CD4-positive, alpha-beta memory T cell (primary cell): ENCODE measurements around the gene PSMA1. TPM values are rescaled to one million over a fixed set of nuclear protein-coding genes. Genes with fewer than 3 reads are reported as not detected.
"Not testable (repeated sequence)": the region's sequence is repeated elsewhere in the genome, so short reads cannot be mapped to it uniquely, and the experiment has no call there.

Experiments
- CTCF ChIA-PET: fragments of 350-600 bp; sonication (Branson Sonifier 250); formaldehyde crosslinking; loops from one replicate; lab custom pipeline; 2021; ENCODE audit warnings: inconsistent platforms; ENCODE audit not compliant: partially characterized antibody; lab: Charles Lee
- POLR2A ChIA-PET: fragments of 350-600 bp; sonication (Branson Sonifier 250); formaldehyde crosslinking; loops from one replicate; lab custom pipeline; 2021; ENCODE audit not compliant: partially characterized antibody; lab: Charles Lee
- DNase-seq, 5 donors: peaks; one replicate each; pipeline versions ENCODE4 v3.0.0 to v3.0.0-alpha.2; 2020 to 2022; ENCODE audit warnings: mixed read lengths in 1 of 5
- H3K27ac ChIP-seq: one replicate; pipeline ENCODE4 v1.7.0; 2013; ENCODE audit warnings: low read depth, low read length
- H3K27me3 ChIP-seq: 2 replicates; pipeline ENCODE4 v1.7.0; 2013; ENCODE audit warnings: mild to moderate bottlenecking, low read length, moderate library complexity; ENCODE audit not compliant: insufficient read depth
- H3K36me3 ChIP-seq: 2 replicates; pipeline ENCODE4 v1.7.0; 2013; ENCODE audit warnings: mild to moderate bottlenecking, low read length, moderate library complexity; ENCODE audit not compliant: insufficient read depth
- H3K4me1 ChIP-seq: 2 replicates; pipeline ENCODE4 v1.7.0; 2013; ENCODE audit warnings: mild to moderate bottlenecking, low read length, moderate library complexity; ENCODE audit not compliant: insufficient read depth
- H3K4me3 ChIP-seq, 2 donors: one replicate each; pipeline ENCODE4 v1.7.0; 2013; ENCODE audit warnings: low read length in 2 of 2, mild to moderate bottlenecking in 1 of 2
- H3K9me3 ChIP-seq, 2 donors: one replicate each; pipeline ENCODE4 v1.7.0; 2013; ENCODE audit warnings: low read length in 2 of 2, control low read depth in 1 of 2; ENCODE audit not compliant: control insufficient read depth in 1 of 2
- H3K27ac Mint-ChIP-seq, 7 donors: one replicate each; pipeline ENCODE4 v1.8.0; 2020 to 2021; ENCODE audit warnings: mixed read lengths in 7 of 7, mild to moderate bottlenecking in 6 of 7, inconsistent platforms in 3 of 7, moderate library complexity in 3 of 7
- H3K27me3 Mint-ChIP-seq, 2 donors: one replicate each; pipeline ENCODE4 v1.8.0; 2020 to 2021; ENCODE audit warnings: mixed read lengths in 2 of 2
- H3K36me3 Mint-ChIP-seq, 2 donors: one replicate each; pipeline ENCODE4 v1.8.0; 2020 to 2021; ENCODE audit warnings: mixed read lengths in 2 of 2, inconsistent platforms in 1 of 2, mild to moderate bottlenecking in 1 of 2
- H3K4me1 Mint-ChIP-seq, 4 donors: one replicate each; pipeline ENCODE4 v1.8.0; 2020 to 2021; ENCODE audit warnings: mixed read lengths in 4 of 4, mild to moderate bottlenecking in 1 of 4
- H3K4me3 Mint-ChIP-seq, 8 donors: one replicate each; pipeline ENCODE4 v1.8.0; 2020 to 2021; ENCODE audit warnings: mixed read lengths in 8 of 8, mild to moderate bottlenecking in 7 of 8, moderate library complexity in 6 of 8, inconsistent platforms in 3 of 8
- H3K9me3 Mint-ChIP-seq, 8 donors: one replicate each; pipeline ENCODE4 v1.8.0; 2020 to 2021; ENCODE audit warnings: mixed read lengths in 8 of 8, mild to moderate bottlenecking in 5 of 8, inconsistent platforms in 3 of 8, moderate library complexity in 1 of 8
- intact Hi-C: fragments of 100-400 bp; cut with micrococcal nuclease; formaldehyde crosslinking; loops from one replicate; pipeline ENCODE4 v1.15.1; 2023
- polyA plus RNA-seq, 2 donors: library from polyadenylated mRNA; unstranded; fragments of 300-500 nt; fragmentation: Illumina TruSeq; gene quantifications; one replicate each; pipeline ENCODE4 v1.2.3, GENCODE V29; 2021
- total RNA-seq, 2 experiments: library from RNA; stranded (reverse); gene quantifications; one replicate each; pipeline ENCODE4 v1.2.3, GENCODE V29; 2021

PSMA1 gene
- total and polyA plus RNA-seq, 4 experiments from 2014 or later = 95.8 to 243 (median 131) TPM

DNA sequence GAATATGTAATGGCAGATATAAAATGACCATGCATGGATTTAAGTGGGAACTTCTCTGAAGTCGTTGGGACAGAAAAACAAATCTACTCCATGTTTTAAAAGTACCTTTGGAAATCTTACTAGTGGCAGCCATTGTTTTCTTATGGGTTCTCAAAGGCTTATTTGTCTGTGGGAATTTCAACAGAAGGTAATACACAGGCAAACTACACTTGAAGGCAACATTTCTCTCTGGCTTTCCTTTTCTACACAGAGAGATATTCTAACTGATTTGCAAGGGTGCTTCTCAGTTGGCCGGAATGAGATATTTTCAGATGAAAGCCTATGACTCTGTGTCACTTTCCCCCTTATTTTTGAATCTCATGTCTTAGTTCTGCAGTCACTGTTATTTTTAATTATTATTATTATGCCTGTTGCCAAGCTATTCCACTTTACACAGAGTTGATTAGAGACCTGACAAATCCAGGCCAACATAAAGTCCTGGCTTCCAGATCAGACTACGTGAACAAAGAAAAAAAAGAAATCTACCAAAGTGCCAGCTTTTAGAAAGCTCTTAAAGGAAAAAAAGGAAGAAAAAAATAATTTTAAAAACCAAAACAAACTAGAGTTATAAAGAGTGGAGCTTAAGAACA is 18.9 kb upstream of the PSMA1 start:
- Histone ChIP-seq H3K4me3 (no peak overlapping the region), H3K27me3 (no peaks in the 10 kb centered on the region), H3K9me3 (no peaks in the 10 kb centered on the region), H3K36me3 (no peaks in the 10 kb centered on the region), H3K27ac (no peak overlapping the region), H3K4me1 (peaks cover 5% of the 10 kb centered on the region)
- no peaks in the 10 kb centered on the region for H3K9me3 Mint-ChIP-seq
- H3K27me3 Mint-ChIP-seq = no peaks in the 10 kb centered on the region
- ChIA-PET CTCF (interaction anchor here (1.2 to 5.2 kb wide), 6 partner anchors 13 to 368 kb away, joined by 3 to 37 read pairs (median 5); partner anchors contain the start of genes PDE3B and PSMA1), POLR2A (interaction anchor here (1.7 to 4.1 kb wide), 3 partner anchors 40 to 105 kb away, joined by 3 to 29 read pairs (median 8); partner anchors contain the start of gene PDE3B)
- H3K4me1 Mint-ChIP-seq = peaks cover 3 to 14% (median 4%) of the 10 kb centered on the region in 4 donors
- H3K27ac Mint-ChIP-seq = peak overlapping the region in 3 of 7 donors; percentile 11 to 76 (median 72)
- H3K36me3 Mint-ChIP-seq = no peaks in the 10 kb centered on the region
- no peak overlapping the region for H3K4me3 Mint-ChIP-seq
- intact Hi-C loops = no loop called here
- DNase-seq = no peak

DNA sequence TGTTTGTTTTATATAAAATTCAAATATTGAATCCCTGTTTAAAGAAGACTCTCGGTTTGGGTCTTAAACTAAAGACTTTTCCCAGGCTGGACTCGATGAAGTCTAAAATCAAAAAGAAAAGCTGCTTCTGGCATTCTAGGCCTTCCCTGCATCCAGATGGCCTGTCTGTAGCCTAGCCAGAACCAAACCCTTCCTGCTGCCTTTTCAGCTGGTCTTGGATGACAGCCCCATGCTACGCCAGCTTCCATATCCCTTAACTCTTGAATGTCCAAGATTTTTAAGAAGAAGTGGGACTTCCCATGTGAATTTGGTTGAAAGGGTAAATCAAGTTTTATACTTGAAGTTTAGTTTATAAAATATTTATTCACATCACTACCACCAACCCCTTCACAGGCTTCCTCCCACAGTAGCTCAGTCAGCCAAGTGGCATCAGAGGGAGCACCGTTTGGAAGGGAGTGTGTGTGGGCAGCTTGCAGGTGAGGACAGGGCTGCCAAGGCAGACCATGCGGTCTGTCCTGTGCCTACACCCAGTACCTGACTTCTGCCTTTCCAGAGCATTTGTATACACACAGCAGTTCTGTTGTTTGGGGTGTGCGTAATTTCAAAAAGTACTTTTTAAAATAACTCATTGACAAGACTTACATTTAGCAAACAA is 18.2 kb upstream of the PSMA1 start:
- no peak for DNase-seq
- Mint-ChIP-seq H3K9me3 (no peaks in the 10 kb centered on the region), H3K36me3 (no peaks in the 10 kb centered on the region), H3K27me3 (no peaks in the 10 kb centered on the region), H3K27ac (peak overlapping the region in 4 of 7 donors; percentile 32 to 72 (median 66)), H3K4me3 (no peak overlapping the region), H3K4me1 (peaks cover 3 to 14% (median 4%) of the 10 kb centered on the region in 4 donors)
- Histone ChIP-seq H3K36me3 (no peaks in the 10 kb centered on the region), H3K4me3 (no peak overlapping the region), H3K27me3 (no peaks in the 10 kb centered on the region), H3K27ac (no peak overlapping the region), H3K9me3 (no peaks in the 10 kb centered on the region), H3K4me1 (peaks cover 5% of the 10 kb centered on the region)
- intact Hi-C loops = no loop called here
- ChIA-PET POLR2A (interaction anchor here (0.7 to 4.1 kb wide), 4 partner anchors 40 to 256 kb away, joined by 3 to 29 read pairs (median 3); partner anchors contain the start of gene PDE3B), CTCF (interaction anchor here (1.2 to 5.2 kb wide), 5 partner anchors 14 to 369 kb away, joined by 3 to 37 read pairs (median 7); partner anchors contain the start of genes PDE3B and PSMA1)

DNA sequence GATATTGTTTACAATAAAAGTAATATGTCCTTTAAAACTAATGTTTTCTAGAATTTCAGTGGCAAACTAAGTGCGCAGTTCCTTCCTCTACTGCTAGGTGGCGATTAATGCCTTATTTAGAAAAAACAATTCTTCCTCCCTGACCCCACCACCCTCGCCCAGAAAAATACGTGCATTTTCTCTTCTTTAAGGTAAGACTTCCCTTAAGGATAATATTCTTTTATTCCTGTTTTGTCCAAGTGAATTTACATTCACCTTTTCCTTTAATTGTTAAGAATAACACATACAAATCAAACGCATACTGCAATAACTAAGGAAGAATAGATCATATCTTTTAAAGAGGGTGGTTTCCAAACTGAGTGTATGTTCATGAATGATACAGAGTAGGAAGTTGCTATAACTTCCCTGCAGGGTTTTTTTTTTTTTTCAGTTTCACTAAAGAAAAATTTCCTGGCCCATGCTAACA is 17.0 kb upstream of the PSMA1 start:
- H3K9me3 ChIP-seq = no peaks in the 10 kb centered on the region
- Mint-ChIP-seq H3K27ac (peak overlapping the region; percentile 77 to 97 (median 92)), H3K27me3 (no peaks in the 10 kb centered on the region), H3K36me3 (no peaks in the 10 kb centered on the region), H3K4me1 (peaks cover 3 to 14% (median 4%) of the 10 kb centered on the region in 4 donors), H3K9me3 (no peaks in the 10 kb centered on the region), H3K4me3 (peak overlapping the region; percentile 69 to 90 (median 82))
- CTCF ChIA-PET = interaction anchor here (0.8 to 5.2 kb wide), 11 partner anchors 15 to 539 kb away, joined by 3 to 37 read pairs (median 4); partner anchors contain the start of genes PDE3B and PSMA1
- H3K4me3 ChIP-seq = peak overlapping the region in 1 of 2 donors; percentile 23
- no peaks in the 10 kb centered on the region for H3K36me3 ChIP-seq
- DNase-seq = peak; percentile 49 to 69 (median 65)
- intact Hi-C loops = loop anchor here (1.0 to 2.0 kb wide), 6 partner anchors 18 to 470 kb away; no protein-coding TSS in a partner anchor
- peak overlapping the region; percentile 48 for H3K27ac ChIP-seq
- POLR2A ChIA-PET = interaction anchor here (0.7 to 4.1 kb wide), 6 partner anchors 18 to 161 kb away, joined by 3 to 29 read pairs (median 4); partner anchors contain the start of gene PDE3B
- H3K27me3 ChIP-seq = no peaks in the 10 kb centered on the region
- H3K4me1 ChIP-seq = peaks cover 5% of the 10 kb centered on the region

DNA sequence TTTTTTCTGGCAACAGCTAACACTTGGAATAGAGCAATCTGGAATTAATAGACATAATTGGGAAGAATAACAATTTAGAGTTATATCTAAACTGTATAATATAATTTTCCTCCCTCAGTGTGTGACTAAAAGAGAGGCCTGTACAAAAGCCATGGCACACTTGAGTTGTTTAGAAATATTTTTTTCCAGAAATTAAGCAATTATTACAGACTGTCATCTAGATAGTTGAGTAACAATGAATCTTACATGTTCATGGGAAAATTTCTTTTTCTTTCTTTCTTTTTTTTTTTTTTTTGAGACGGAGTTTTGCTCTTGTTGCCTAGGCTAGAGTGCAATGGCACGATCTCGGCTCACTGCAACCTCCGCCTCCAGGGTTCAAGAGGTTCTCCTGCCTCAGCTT is 15.0 kb upstream of the PSMA1 start:
- H3K27ac ChIP-seq, intact Hi-C loops, H3K36me3 ChIP-seq, H3K36me3 Mint-ChIP-seq, H3K4me3 ChIP-seq, H3K9me3 Mint-ChIP-seq, H3K27me3 ChIP-seq, H3K4me3 Mint-ChIP-seq, DNase-seq, H3K27ac Mint-ChIP-seq, H3K9me3 ChIP-seq, H3K27me3 Mint-ChIP-seq, H3K4me1 ChIP-seq: not testable (repeated sequence)
- POLR2A ChIA-PET = interaction anchor here (3.2 kb wide), 1 partner anchor 15 kb away, joined by 10 read pairs; the partner anchor contains the start of gene PSMA1
- peaks cover 3 to 13% (median 4%) of the 10 kb centered on the region in 4 donors for H3K4me1 Mint-ChIP-seq
- CTCF ChIA-PET = interaction anchor here (0.7 to 6.4 kb wide), 3 partner anchors 109 to 372 kb away, joined by 3 to 57 read pairs (median 6); partner anchors contain the start of gene PDE3B

DNA sequence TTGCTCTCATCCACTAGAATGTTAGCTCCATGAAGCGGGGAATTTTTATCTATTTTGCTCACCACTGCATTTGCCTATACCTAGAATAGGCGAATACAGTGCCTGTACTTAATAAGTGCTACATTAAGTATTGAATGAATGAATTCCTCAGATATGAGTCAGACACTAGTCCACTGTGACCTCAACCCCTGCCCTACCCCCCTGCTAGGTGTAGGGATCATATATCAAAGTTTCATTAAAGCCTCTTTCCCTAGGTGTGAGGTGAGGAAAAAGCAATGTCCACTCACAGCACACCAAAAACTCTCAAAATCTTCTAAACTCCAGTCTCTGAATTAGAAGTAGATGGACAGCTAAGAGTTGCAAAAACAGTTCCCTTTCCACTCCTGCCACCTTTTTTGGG is 9.8 kb upstream of the PSMA1 start:
- no peaks in the 10 kb centered on the region for H3K4me1 Mint-ChIP-seq
- POLR2A ChIA-PET = no interaction called here
- Histone ChIP-seq H3K4me1 (no peaks in the 10 kb centered on the region), H3K4me3 (no peak overlapping the region), H3K36me3 (no peaks in the 10 kb centered on the region), H3K27ac (no peak overlapping the region), H3K27me3 (no peaks in the 10 kb centered on the region), H3K9me3 (no peaks in the 10 kb centered on the region)
- no peak for DNase-seq
- CTCF ChIA-PET = interaction anchor here (0.7 to 6.4 kb wide), 3 partner anchors 9 to 377 kb away, joined by 3 to 57 read pairs (median 4); partner anchors contain the start of gene PSMA1
- peaks cover 0 to 3% of the 10 kb centered on the region in 2 donors for H3K36me3 Mint-ChIP-seq
- H3K27ac Mint-ChIP-seq = peak overlapping the region in 1 of 7 donors; percentile 7
- intact Hi-C loops = no loop called here
- peaks cover 0 to 2% (median 0%) of the 10 kb centered on the region in 8 donors for H3K9me3 Mint-ChIP-seq
- no peak overlapping the region for H3K4me3 Mint-ChIP-seq
- H3K27me3 Mint-ChIP-seq = no peaks in the 10 kb centered on the region

DNA sequence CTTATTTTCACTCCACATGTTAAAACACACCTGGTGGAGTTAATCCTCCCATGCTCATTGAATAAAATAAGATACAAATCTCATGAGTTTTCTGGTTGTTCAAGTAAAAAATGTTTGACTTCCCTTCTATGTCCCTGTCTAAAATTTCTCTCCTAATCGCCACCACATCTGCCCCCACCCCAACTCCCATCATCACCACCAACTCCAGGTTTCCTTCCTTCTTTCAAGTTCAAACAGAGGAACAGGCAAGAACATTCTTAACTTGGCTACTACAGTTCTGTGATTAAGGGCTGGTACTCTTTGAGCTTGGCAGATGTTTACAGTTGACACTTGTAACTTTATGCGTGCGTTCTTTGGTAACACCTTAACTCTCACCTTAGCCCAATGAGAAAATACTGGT is 9.1 kb upstream of the PSMA1 start:
- H3K4me3 ChIP-seq = no peak overlapping the region
- Mint-ChIP-seq H3K9me3 (peaks cover 0 to 2% (median 0%) of the 10 kb centered on the region in 8 donors), H3K27ac (peak overlapping the region in 1 of 7 donors; percentile 24), H3K27me3 (no peaks in the 10 kb centered on the region), H3K4me3 (no peak overlapping the region), H3K4me1 (no peaks in the 10 kb centered on the region), H3K36me3 (peaks cover 0 to 3% of the 10 kb centered on the region in 2 donors)
- no peaks in the 10 kb centered on the region for H3K27me3 ChIP-seq
- no peaks in the 10 kb centered on the region for H3K9me3 ChIP-seq
- POLR2A ChIA-PET = no interaction called here
- DNase-seq = no peak
- no peaks in the 10 kb centered on the region for H3K4me1 ChIP-seq
- CTCF ChIA-PET = interaction anchor here (1.4 to 6.4 kb wide), 2 partner anchors 9 to 378 kb away, joined by 4 to 57 read pairs; partner anchors contain the start of gene PSMA1
- H3K27ac ChIP-seq = no peak overlapping the region
- H3K36me3 ChIP-seq = no peaks in the 10 kb centered on the region
- intact Hi-C loops = no loop called here
